GM19324 (cell line): ENCODE data around the gene ZFTA.
A peak's percentile ranks its signal among the peaks of the same experiment; 100 is the strongest.
"Not testable (repeated sequence)": the region's sequence is repeated elsewhere in the genome, so short reads cannot be mapped to it uniquely, and the experiment has no call there.

ENCODE experiments used
- ATAC-seq: cut with Tn5 transposase; IDR thresholded peaks from one replicate; pipeline ENCODE4 v1.9.1; 2021; ENCODE audit warnings: mild to moderate bottlenecking, moderate library complexity; ENCODE audit not compliant: unreplicated experiment, low FRiP score

Gene ZFTA

DNA sequence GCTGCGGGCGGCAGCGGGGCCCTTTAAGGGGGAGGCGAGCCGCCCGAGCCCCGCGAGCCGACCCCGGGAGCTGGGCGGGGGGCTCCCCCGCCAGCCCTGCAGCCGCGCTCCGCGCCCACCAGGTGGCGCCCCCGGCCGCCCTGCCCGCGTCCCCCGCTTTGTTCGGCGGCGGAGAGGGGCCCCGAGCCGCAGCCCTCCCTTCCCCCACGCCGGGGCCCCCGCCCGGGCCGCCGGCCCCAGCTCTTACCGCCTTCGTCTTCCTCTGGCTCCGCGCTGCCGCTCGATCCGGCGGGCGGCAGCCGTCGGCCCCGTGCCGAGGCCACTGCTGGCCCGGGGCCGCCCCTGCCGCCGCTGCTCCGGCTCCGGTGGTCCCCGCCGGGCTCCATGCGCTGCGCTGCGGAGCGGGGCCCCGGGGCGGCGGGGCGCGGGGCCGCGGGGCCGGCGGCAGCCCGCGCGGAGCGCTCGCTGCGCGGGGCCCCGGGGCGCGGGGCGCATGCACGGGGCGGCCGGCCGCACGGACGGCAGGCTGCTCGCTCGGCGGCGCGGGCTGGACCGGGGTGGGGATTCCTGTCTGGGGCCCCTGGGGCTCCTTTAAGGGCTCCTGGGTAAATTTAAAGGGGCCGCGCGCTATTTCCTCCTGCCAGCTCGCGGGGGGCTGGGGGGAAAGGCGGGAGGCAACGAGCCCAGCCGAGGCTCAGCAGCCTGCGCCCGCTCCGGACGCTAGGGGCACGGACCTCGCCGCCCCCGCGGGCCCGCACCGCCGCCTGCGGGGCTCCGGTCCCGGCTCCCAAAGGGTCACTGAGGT is at the start of gene ZFTA:
ZFTA (minus strand) TSS at position 539 of the 805 bp plus-strand sequence; CDS start at position 386, 153 bp downstream.
- peak; percentile 60 for ATAC-seq

DNA sequence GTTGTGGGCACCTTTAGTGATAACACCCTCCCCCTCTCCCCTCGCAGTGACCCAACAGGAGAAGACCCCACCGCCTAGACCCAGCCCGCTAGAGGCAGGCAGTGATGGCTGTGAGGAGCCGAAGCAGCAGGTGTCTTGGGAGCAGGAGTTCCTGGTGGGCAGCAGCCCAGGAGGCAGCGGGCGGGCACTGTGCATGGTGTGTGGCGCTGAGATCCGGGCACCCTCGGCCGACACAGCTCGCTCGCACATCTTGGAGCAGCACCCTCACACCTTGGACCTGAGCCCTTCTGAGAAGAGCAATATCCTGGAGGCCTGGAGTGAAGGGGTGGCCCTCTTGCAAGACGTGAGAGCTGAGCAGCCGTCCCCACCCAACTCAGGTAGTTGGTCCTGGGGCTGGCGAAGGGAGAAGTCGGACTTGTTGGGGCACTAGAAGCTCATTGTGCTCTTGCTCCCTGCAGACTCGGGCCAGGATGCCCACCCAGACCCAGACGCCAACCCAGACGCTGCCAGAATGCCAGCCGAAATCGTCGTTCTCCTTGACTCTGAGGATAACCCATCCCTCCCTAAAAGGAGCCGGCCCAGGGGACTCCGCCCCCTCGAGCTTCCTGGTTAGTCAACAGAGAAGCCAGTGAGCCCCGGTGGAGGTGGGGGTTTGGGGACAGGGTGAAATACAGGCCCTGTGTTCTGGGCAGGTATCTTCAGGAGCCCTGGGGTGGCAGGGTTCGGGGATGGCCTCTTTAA is 49.4 kb upstream of the ZFTA start:
- no peak for ATAC-seq

- no peak for ATAC-seq
Observed at GRCh38 chr11:63816732-63817131, 48.2 kb upstream of the ZFTA start.

DNA sequence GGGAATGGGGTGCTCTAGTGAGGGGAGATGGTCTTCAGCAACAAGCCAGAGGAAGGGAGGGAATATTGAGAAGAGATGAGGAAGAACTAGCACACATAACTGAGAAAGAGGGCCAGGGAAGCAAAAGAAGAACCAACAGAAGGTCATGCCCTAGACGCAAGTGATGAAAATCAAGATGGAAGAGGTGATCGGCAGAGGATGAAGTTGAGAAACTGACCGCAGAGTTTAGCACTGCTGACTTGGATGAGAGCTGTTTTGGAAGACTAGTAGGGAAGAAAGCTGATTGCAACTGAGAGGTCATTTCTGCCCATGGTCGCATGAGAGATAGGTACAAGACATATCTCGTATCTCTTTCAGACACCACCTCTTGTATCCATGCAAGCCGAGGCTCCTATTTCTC is 47.6 kb upstream of the ZFTA start:
- no peak for ATAC-seq

GRCh38 chr11:63814383-63814736 is 45.8 kb upstream of the ZFTA start:
- no peak for ATAC-seq

DNA sequence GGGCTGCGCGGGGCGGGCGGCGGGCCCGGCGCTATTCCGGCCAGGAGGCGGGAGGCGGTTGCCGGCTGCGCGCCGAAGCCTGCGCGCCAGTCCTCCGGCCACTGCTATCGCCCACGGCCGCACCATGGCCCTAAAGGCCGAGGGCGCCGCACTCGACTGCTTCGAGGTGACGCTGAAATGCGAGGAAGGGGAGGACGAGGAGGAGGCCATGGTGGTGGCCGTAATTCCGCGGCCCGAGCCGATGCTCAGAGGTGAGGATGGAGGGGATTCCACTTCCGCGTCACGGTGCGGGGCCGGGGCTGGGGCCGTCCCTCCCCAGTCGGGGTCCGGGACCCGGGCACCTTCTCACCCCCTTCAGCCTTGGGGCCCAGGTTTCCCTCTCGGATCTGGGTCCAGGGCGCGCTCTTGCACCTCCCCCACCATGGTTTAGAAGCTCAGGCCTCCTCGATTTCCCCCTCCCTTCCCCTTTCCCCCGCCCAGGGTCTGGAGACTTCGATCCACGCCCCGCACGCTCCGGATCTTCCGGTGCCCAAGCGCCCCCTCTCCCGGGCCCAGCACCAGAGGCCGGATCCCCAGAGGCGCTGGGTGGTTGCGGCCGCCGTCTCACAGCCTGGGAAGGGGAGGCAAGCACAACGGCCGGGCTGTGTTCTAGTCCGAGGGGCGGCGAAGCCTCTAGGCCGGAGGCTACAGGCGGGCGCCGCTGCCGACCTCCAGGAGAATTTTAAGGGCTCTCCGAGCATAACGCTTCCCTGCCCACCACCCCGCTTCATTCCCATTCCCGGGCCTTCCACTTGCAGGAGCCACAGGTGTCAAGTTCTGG is 45.2 kb upstream of the ZFTA start:
- ATAC-seq = peak; percentile 45

DNA sequence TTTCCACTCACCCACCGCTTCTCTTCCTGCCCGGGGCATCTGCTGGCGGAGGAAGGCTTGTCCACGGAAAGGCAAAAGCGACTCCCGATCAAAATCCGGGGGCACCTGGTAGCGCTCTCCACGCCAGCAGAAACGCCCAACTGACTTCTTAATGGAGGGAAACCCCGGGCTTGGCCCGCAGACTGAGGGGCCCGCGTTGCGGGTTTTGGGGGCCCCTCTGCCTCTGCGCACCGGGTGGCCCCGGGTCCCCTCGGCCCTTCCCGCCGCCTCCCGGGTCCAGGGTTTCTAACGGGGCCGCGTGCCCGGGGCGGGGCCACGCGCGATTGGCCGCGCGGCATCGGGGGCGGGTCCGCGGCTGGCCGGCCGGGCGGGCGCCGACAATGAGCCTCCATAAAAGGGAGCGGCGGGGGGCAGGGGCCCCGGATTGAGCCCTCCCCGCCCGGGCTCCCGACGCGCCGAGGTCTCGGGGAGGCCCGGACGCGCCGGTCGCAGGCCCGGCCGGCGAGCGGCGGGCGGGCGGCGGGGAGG is 44.5 kb upstream of the ZFTA start, which contains the start of gene SPINDOC:
SPINDOC (plus strand) TSS at position 422 of the 528 bp plus-strand sequence. CDS start 231 bp downstream, outside the sequence.
- peak; percentile 76 for ATAC-seq

- no peak for ATAC-seq
Observed at GRCh38 chr11:63811522-63811921, 42.9 kb upstream of the ZFTA start.

DNA sequence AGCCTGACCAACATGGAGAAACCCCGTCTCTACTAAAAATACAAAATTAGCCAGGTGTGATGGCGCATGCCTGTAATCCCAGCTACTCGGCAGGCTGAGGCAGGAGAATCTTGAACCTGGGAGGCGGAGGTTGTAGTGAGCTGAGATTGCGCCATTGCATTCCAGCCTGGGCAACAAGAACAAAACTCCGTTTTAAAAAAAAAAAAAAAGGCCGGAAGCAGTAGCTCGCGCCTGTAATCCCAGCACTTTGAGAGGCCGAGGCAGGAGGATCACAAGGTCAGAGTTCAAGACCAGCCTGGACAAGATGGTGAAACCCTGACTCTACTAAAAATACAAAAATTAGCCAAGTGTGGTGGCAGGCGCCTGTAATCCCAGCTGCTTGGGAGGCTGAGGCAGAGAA is 41.8 kb upstream of the ZFTA start:
- ATAC-seq = not testable (repeated sequence)

DNA sequence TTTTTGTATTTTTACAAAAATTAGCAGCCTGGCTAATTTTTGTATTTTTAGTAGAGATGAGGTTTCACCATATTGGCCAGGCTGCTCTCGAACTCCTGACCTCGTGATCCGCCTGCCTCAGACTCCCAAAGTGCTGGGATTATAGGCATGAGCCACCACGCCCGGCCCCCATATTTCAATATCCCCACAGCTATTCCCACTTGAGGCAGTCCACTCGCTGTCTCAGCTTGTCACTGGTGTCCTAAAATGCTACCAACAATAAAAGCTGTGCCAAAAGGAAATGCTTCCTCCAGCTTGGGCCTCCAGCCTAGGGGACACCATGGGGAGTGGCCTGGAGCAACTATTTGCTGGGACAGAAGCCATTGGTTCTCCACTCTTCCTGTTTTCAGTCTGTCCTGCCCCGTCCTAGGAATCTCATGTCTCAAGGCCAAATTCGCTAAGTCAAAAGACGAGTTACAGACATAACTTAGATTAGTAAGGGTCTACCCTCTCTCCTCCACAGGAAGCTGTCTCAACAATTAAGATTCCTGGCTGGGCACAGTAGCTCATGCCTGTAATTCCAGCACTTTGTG is 37.4 kb upstream of the ZFTA start:
- no peak for ATAC-seq

- ATAC-seq = no peak
Observed at GRCh38 chr11:63804259-63804658, 35.7 kb upstream of the ZFTA start.

GRCh38 chr11:63802637-63803414 is 34.3 kb upstream of the ZFTA start:
- ATAC-seq = no peak

- ATAC-seq = no peak
Observed at GRCh38 chr11:63800921-63801320, 32.3 kb upstream of the ZFTA start.

DNA sequence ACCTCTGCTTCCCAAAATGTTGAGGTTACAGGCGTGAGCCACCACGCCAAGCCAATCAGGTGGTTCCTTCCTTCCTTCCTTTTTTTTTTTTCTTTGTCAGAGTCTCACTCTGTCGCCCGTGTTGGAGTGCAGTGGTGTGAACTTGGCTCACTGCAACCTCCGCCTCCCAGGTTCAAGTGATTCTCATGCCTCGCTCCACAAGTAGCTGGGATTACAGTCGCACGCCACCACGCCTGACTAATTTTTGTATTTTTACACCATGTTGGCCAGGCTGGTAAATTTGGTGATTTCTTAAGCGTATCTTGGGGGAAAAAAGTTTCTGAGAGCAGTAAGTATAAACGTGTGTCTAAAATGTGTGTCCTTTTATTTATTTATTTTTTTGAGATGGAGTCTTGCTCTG is 26.5 kb upstream of the ZFTA start:
- ATAC-seq = no peak

GRCh38 chr11:63793161-63793560 is 24.6 kb upstream of the ZFTA start:
- no peak for ATAC-seq

GRCh38 chr11:63791495-63792167 is 23.1 kb upstream of the ZFTA start:
- ATAC-seq = no peak

DNA sequence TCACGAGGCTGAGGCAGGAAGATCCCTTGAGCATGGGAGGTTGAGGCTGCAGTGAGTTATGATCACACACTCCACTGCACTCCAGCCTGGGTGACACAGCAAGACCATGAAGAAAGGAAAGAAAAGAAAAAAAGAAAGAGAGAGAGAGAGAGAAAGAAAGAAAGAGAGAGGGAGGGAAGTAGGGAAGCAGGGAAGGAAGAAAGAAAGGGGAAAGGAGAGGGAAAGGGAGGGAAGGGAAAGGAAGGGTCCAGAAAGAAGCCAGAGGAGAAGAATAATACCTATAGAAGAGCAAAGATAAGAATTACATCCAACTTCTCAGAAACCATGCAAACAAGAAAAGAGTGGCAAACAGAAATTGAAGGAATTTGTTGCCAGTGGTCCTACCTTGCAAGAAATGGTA is 17.2 kb upstream of the ZFTA start:
- no peak for ATAC-seq

GRCh38 chr11:63783925-63784592 is 15.5 kb upstream of the ZFTA start:
- no peak for ATAC-seq

DNA sequence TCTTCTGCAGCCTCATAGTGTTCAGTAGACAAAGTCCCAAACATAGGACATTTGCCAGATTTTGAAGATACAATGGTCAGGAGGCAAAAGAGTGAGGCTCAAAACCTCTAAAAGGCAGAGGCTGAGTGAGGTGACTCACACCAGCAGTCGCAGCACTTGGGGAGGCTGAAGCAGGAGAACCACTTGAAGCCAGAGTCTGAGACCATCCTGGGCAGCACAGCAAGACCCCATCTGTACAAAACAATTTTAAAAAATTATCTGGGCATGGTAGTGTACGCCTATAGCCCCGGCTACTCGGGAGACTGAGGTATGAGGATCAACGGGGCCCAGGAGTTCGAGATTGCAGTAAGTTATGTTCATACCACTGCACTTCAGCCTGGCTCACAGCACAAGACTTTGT is 14.2 kb upstream of the ZFTA start:
- ATAC-seq = no peak
